H1 (cell line): ENCODE data around the gene TRIM24. TPM values are rescaled to one million over a fixed set of nuclear protein-coding genes. Genes with fewer than 3 reads are reported as not detected.
A peak's percentile ranks its signal among the peaks of the same experiment; 100 is the strongest.

Experiments
- CTCF ChIA-PET: fragments of 300-600 bp; sonication (Branson Sonifier 250); formaldehyde crosslinking; loops from one replicate; lab custom pipeline; 2021; ENCODE audit not compliant: partially characterized antibody; lab: Charles Lee
- POLR2A ChIA-PET: fragments of 300-600 bp; sonication (Branson Sonifier 250); formaldehyde crosslinking; loops from one replicate; lab custom pipeline; 2021; ENCODE audit warnings: inconsistent platforms; ENCODE audit not compliant: partially characterized antibody; lab: Charles Lee
- DNase-seq, 2 experiments: peaks; one replicate each; pipeline versions ENCODE4 v3.0.0 to v3.0.0-alpha.2; 2010 to 2022; ENCODE audit warnings: low spot score in 2 of 2, low read depth in 1 of 2, mixed read lengths in 1 of 2
- FAIRE-seq: peaks from 2 replicates; lab custom pipeline; 2011; peaks lifted over from hg19 to GRCh38; lab: Jason Lieb, UNC
- H2AFZ ChIP-seq: 2 replicates; pipeline ENCODE4 v1.8.1; 2012; ENCODE audit warnings: low read length, inconsistent platforms
- H2AK5ac ChIP-seq: 2 replicates; pipeline ENCODE4 v1.6.1; 2013; ENCODE audit warnings: low read depth, low read length
- H2BK120ac ChIP-seq: replicated peaks from 2 replicates; pipeline ENCODE3; 2013; ENCODE audit warnings: low read depth, low read length, inconsistent platforms
- H2BK12ac ChIP-seq: 2 replicates; pipeline ENCODE4 v1.6.1; 2013; ENCODE audit warnings: low read depth, low read length
- H2BK15ac ChIP-seq: 2 replicates; pipeline ENCODE4 v1.6.1; 2013; ENCODE audit warnings: low read length
- H2BK20ac ChIP-seq: 2 replicates; pipeline ENCODE4 v1.6.1; 2013; ENCODE audit warnings: low read length
- H2BK5ac ChIP-seq: 2 replicates; pipeline ENCODE4 v1.6.1; 2013; ENCODE audit warnings: low read depth, low read length
- H3K14ac ChIP-seq: 2 replicates; pipeline ENCODE4 v1.6.1; 2013; ENCODE audit warnings: inconsistent platforms; ENCODE audit not compliant: insufficient read length
- H3K18ac ChIP-seq: 2 replicates; pipeline ENCODE4 v1.6.1; 2013; ENCODE audit warnings: low read length; ENCODE audit errors: extremely low read depth
- H3K23ac ChIP-seq: 2 replicates; pipeline ENCODE4 v1.6.1; 2013; ENCODE audit warnings: inconsistent platforms; ENCODE audit not compliant: insufficient read length
- H3K23me2 ChIP-seq: 2 replicates; pipeline ENCODE4 v1.6.1; 2013; ENCODE audit warnings: low read depth, low read length
- H3K27ac ChIP-seq: 2 replicates; pipeline ENCODE4 v1.6.1; 2011; ENCODE audit warnings: low read depth, low read length, inconsistent platforms
- H3K27me3 ChIP-seq, 4 experiments: replicated peaks in 1 of 4; 1 replicate in 1 of 4; 2 replicates in 3 of 4; pipeline versions ENCODE4 v1.6.1 to v1.8.1; 2011 to 2013; ENCODE audit warnings: low read length in 3 of 4, mild to moderate bottlenecking in 3 of 4, inconsistent platforms in 2 of 4, mixed read lengths in 2 of 4, moderate library complexity in 1 of 4; ENCODE audit not compliant: control insufficient read depth in 3 of 4, insufficient read depth in 3 of 4; ENCODE audit errors: extremely low read depth in 1 of 4
- H3K36me3 ChIP-seq, 4 experiments: 2 replicates each; pipeline versions ENCODE4 v1.6.1 to v1.8.1; 2011 to 2013; ENCODE audit warnings: mild to moderate bottlenecking in 4 of 4, low read length in 3 of 4, moderate library complexity in 2 of 4, control low read depth in 1 of 4, inconsistent platforms in 1 of 4; ENCODE audit not compliant: insufficient read depth in 4 of 4, control insufficient read depth in 2 of 4
- H3K4ac ChIP-seq: replicated peaks from 2 replicates; pipeline ENCODE3; 2013; ENCODE audit warnings: low read length, low read depth, mixed read lengths, inconsistent platforms; ENCODE audit not compliant: insufficient read length
- H3K4me1 ChIP-seq, 4 experiments: replicated peaks in 1 of 4; 1 replicate in 1 of 4; 2 replicates in 3 of 4; pipeline versions ENCODE4 v1.6.1 to v1.8.1; 2011 to 2013; ENCODE audit warnings: low read length in 3 of 4, inconsistent platforms in 2 of 4, mixed read lengths in 1 of 4; ENCODE audit not compliant: insufficient read depth in 4 of 4, control insufficient read depth in 3 of 4
- H3K4me2 ChIP-seq, 2 experiments: 2 replicates each; pipeline versions ENCODE4 v1.6.1 to v1.8.1; 2011 to 2013; ENCODE audit warnings: low read depth in 2 of 2, low read length in 2 of 2, control low read depth in 1 of 2, inconsistent platforms in 1 of 2, mild to moderate bottlenecking in 1 of 2; ENCODE audit not compliant: insufficient read depth in 1 of 2
- H3K4me3 ChIP-seq, 4 experiments: fragments of 200-600, 300-600 bp in 1 of 4; sonication (generic), shearing (Covaris generic), sonication (Bioruptor Twin) in 1 of 4; 2 replicates each; pipeline versions ENCODE4 v1.5.1 to v1.8.1; 2011 to 2016; ENCODE audit warnings: low read length in 4 of 4, low read depth in 3 of 4, control low read depth in 2 of 4, inconsistent platforms in 2 of 4, mild to moderate bottlenecking in 2 of 4, mixed read lengths in 1 of 4, moderate library complexity in 1 of 4; ENCODE audit not compliant: insufficient read depth in 2 of 4; ENCODE audit errors: extremely low read depth in 1 of 4
- H3K56ac ChIP-seq: replicated peaks from 2 replicates; pipeline ENCODE3; 2013; ENCODE audit warnings: low read depth, mild to moderate bottlenecking, mixed read lengths, low read length, inconsistent platforms; ENCODE audit not compliant: insufficient read length
- H3K79me1 ChIP-seq: 2 replicates; pipeline ENCODE4 v1.6.1; 2013; ENCODE audit warnings: low read depth, low read length, control low read depth
- H3K79me2 ChIP-seq, 2 experiments: 2 replicates each; pipeline versions ENCODE4 v1.6.1 to v1.8.1; 2012 to 2013; ENCODE audit warnings: low read length in 2 of 2, mild to moderate bottlenecking in 2 of 2, inconsistent platforms in 1 of 2; ENCODE audit not compliant: insufficient read depth in 2 of 2, control insufficient read depth in 1 of 2
- H3K9ac ChIP-seq, 4 experiments: replicated peaks in 1 of 4; 1 replicate in 1 of 4; 2 replicates in 3 of 4; pipeline versions ENCODE4 v1.6.1 to v1.8.1; 2011 to 2013; ENCODE audit warnings: low read depth in 3 of 4, low read length in 3 of 4, control low read depth in 2 of 4, mild to moderate bottlenecking in 2 of 4, moderate library complexity in 2 of 4, inconsistent platforms in 1 of 4; ENCODE audit errors: extremely low read depth in 1 of 4
- H3K9me3 ChIP-seq, 2 experiments: 2 replicates each; pipeline versions ENCODE4 v1.6.1 to v1.8.1; 2012 to 2013; ENCODE audit warnings: mild to moderate bottlenecking in 2 of 2, moderate library complexity in 2 of 2, control low read depth in 1 of 2, inconsistent platforms in 1 of 2, low read depth in 1 of 2, low read length in 1 of 2, mixed read lengths in 1 of 2; ENCODE audit not compliant: insufficient read depth in 2 of 2
- H4K20me1 ChIP-seq, 2 experiments: replicated peaks in 1 of 2; 2 replicates each; pipeline versions ENCODE3 to v1.8.1; 2011 to 2013; ENCODE audit warnings: inconsistent platforms in 2 of 2, low read length in 2 of 2, mild to moderate bottlenecking in 1 of 2; ENCODE audit not compliant: insufficient read depth in 2 of 2, control insufficient read depth in 1 of 2
- H4K5ac ChIP-seq: 2 replicates; pipeline ENCODE4 v1.6.1; 2013; ENCODE audit warnings: low read length, low read depth, mixed read lengths, inconsistent platforms; ENCODE audit not compliant: insufficient read length
- H4K8ac ChIP-seq: 2 replicates; pipeline ENCODE4 v1.8.0; 2013; ENCODE audit warnings: mild to moderate bottlenecking, moderate library complexity, low read length, inconsistent platforms; ENCODE audit not compliant: insufficient read depth; ENCODE audit errors: extremely low read depth
- H4K91ac ChIP-seq: replicated peaks from 2 replicates; pipeline ENCODE3; 2013; ENCODE audit warnings: low read length, mixed read lengths, inconsistent platforms; ENCODE audit not compliant: insufficient read length
- BCL11A ChIP-seq, 2 experiments: IDR thresholded peaks; one replicate each; pipeline ENCODE4 v1.6.1; 2011; ENCODE audit warnings: low read depth in 2 of 2, low read length in 2 of 2, mild to moderate bottlenecking in 2 of 2
- POLR2A ChIP-seq, 2 experiments: IDR thresholded peaks; 1 replicate in 1 of 2; 2 replicates in 1 of 2; pipeline ENCODE4 v1.6.1; 2011; ENCODE audit warnings: low read depth in 2 of 2, low read length in 2 of 2, mild to moderate bottlenecking in 2 of 2; ENCODE audit errors: control extremely low read depth in 1 of 2
- WGBS, 2 experiments: shearing (Covaris generic) in 1 of 2; methylation state at CpG; one replicate each; pipeline versions ENCODE4 v1.1.6 to v1.1.7; 2013 to 2015; ENCODE audit warnings: low lambda C conversion rate in 2 of 2, mixed read lengths in 2 of 2, inconsistent platforms in 1 of 2, low coverage in 1 of 2, missing lambda C conversion rate in 1 of 2; ENCODE audit not compliant: insufficient replicate concordance in 2 of 2, insufficient coverage in 1 of 2, insufficient read length in 1 of 2; ENCODE audit errors: extremely low coverage in 1 of 2, missing lambda C conversion rate in 1 of 2; 5-methylcytosine and 5-hydroxymethylcytosine counted together
- polyA plus RNA-seq, 7 experiments: library from polyadenylated mRNA; depleted of rRNA in 3 of 7; stranded (reverse) in 5 of 7; unstranded in 2 of 7; fragments of >200 nt in 5 of 7; fragments of 200-250 nt in 2 of 7; gene quantifications; 1 replicate in 5 of 7; 2 replicates in 1 of 7; 4 replicates in 1 of 7; pipeline versions ENCODE4 v1.2.1 to v1.2.3, GENCODE V29; 2011 to 2013; ENCODE audit warnings: missing spikeins in 2 of 7, mixed read lengths in 2 of 7
- total RNA-seq: library from RNA; stranded (reverse); fragmentation: NEBNext Ultra II Directional; extraction: Animal tissue kit (Norgen Biotek cat#: 25700); gene quantifications from 2 replicates; pipeline ENCODE4 v1.2.1, GENCODE V29; 2021

TRIM24 gene
- total and polyA plus RNA-seq, 2 of the 8 experiments (the other 6 are each of a cell fraction or from before 2014, with no cell fraction given) = 67.6 to 149 TPM

GRCh38 chr7:138502023-138502767 lies 42.1 kb downstream of the TRIM24 start:
- TF ChIP-seq POLR2A (IDR thresholded peaks at IDR 0.05; ENCODE audit: control extremely low read depth in 1 of 2, low read depth in 2 of 2, low read length in 2 of 2) (0 out of 3 replicates have a peak, but pooled peaks of 1 of the 2 experiments have one; percentile 6), BCL11A (IDR thresholded peaks at IDR 0.05; ENCODE audit: low read depth in 2 of 2, low read length in 2 of 2) (no peak)
- Histone ChIP-seq H3K4me3 (no peak overlapping the region), H3K27ac (no peak overlapping the region), H3K27me3 (no peaks in the 10 kb centered on the region), H2BK15ac (no peak overlapping the region), H2BK5ac (no peak overlapping the region), H3K9me3 (no peaks in the 10 kb centered on the region), H2BK20ac (no peak overlapping the region), H3K4me1 (peaks cover 0 to 5% (median 2%) of the 10 kb centered on the region in 4 experiments; a peak in 2 of 7 replicates), H3K79me2 (peaks cover 32 to 100% of the 10 kb centered on the region in 2 experiments), H3K23me2 (no peaks in the 10 kb centered on the region; the same call in 1 of the 2 replicates), H3K14ac (no peak overlapping the region), H2AK5ac (no peak overlapping the region), H3K23ac (no peak overlapping the region), H3K36me3 (peaks cover 2 to 53% (median 20%) of the 10 kb centered on the region in 4 experiments; a peak in 6 of 8 replicates), H4K20me1 (peaks cover 27 to 28% of the 10 kb centered on the region in 2 experiments), H2AFZ (no peak overlapping the region), H4K8ac (no peak overlapping the region), H3K9ac (no peak overlapping the region), H2BK120ac (no peak overlapping the region), H3K4me2 (no peak overlapping the region), H4K5ac (no peak overlapping the region), H3K18ac (no peak overlapping the region), H3K4ac (no peak overlapping the region), H4K91ac (no peak overlapping the region), H2BK12ac (no peak overlapping the region), H3K56ac (no peak overlapping the region), H3K79me1 (no peaks in the 10 kb centered on the region)
- no peak for DNase-seq
- POLR2A ChIA-PET = interaction anchor here (1.0 to 1.4 kb wide), 3 partner anchors 11 to 12 kb away, joined by 3 to 9 read pairs (median 3); no protein-coding TSS in a partner anchor
- CTCF ChIA-PET = interaction anchor here (0.7 to 0.9 kb wide), 2 partner anchors 15 to 303 kb away, joined by 4 to 5 read pairs; no protein-coding TSS in a partner anchor
- no peak for FAIRE-seq
- 88% methylated on average over 4 of the region's 4 CpGs; no CpG with 5 or more reads in 1 of the 2 experiments for WGBS, 2 experiments
